Right ventricle myocardium superior (tissue), 1 donor: ENCODE measurements around the gene WASHC1. TPM values are rescaled to one million over a fixed set of nuclear protein-coding genes. Genes with fewer than 3 reads are reported as not detected.
"Not testable (repeated sequence)": the region's sequence is repeated elsewhere in the genome, so short reads cannot be mapped to it uniquely, and the experiment has no call there.

Experiments
- ATAC-seq: fragments of 200-7000 bp; cut with Tn5 transposase; one replicate; pipeline ENCODE4 v1.9.1; 2020; ENCODE audit warnings: mild to moderate bottlenecking; ENCODE audit not compliant: poor library complexity
- DNase-seq: peaks from one replicate; pipeline ENCODE4 v3.0.0-alpha.2; 2020
- intact Hi-C: fragments of 100-400 bp; cut with DNase I; formaldehyde crosslinking; loops from one replicate; pipeline ENCODE4 v1.11.2; 2022
- long read RNA-seq: library from polyadenylated mRNA; unstranded; transcript quantifications from one replicate; pipeline ENCODE4 v2.0.0, GENCODE V29; 2021
- total RNA-seq: library from RNA; stranded (reverse); fragmentation: NEBNext Ultra II Directional; extraction: Animal tissue kit (Norgen Biotek cat#: 25700); gene quantifications from one replicate; pipeline ENCODE4 v1.2.1, GENCODE V29; 2021
- donor health status: DM: no; HTN: yes; CAD: no; lungs with severe emphysema.

Gene WASHC1
- 12.6 TPM for total RNA-seq
- long read RNA-seq, partial matches to known transcripts, result 3 of 11 reads
- long read RNA-seq, other reads (novel, unspliced or antisense), result 8 of 11 reads

GRCh38 chr9:29356-29755, at the start of gene WASHC1:
TSS of gene WASHC1 (minus strand) at chr9:29456. CDS start at chr9:24999, 4,457 bp downstream.
- DNase-seq, intact Hi-C loops, ATAC-seq: not testable (repeated sequence)

- ATAC-seq, DNase-seq, intact Hi-C loops: not testable (repeated sequence)
These were observed 49.1 kb upstream of the WASHC1 start for GRCh38 chr9:78333-78732.

- DNase-seq, intact Hi-C loops, ATAC-seq: not testable (repeated sequence)
These were observed 47.1 kb upstream of the WASHC1 start for GRCh38 chr9:76389-76788.

GRCh38 chr9:73900-74525, 44.8 kb upstream of the WASHC1 start:
- intact Hi-C loops, result not testable (repeated sequence)
- DNase-seq (peak; percentile 55), ATAC-seq (peak; percentile 25)

GRCh38 chr9:73076-73899, 44.0 kb upstream of the WASHC1 start:
- peak; percentile 63 for ATAC-seq
- peak; percentile 41 for DNase-seq
- intact Hi-C loops, result not testable (repeated sequence)

GRCh38 chr9:63031-63629, 33.9 kb upstream of the WASHC1 start:
- intact Hi-C loops, DNase-seq: not testable (repeated sequence)
- peak; percentile 54 for ATAC-seq

- DNase-seq, ATAC-seq, intact Hi-C loops: not testable (repeated sequence)
These were observed 23.4 kb upstream of the WASHC1 start for GRCh38 chr9:52678-53077.

- intact Hi-C loops, ATAC-seq, DNase-seq: not testable (repeated sequence)
These were observed 19.1 kb upstream of the WASHC1 start for GRCh38 chr9:48190-48842.

- intact Hi-C loops, DNase-seq, ATAC-seq: not testable (repeated sequence)
These were observed 17.5 kb upstream of the WASHC1 start for GRCh38 chr9:46639-47271.

GRCh38 chr9:46164-46563, 16.9 kb upstream of the WASHC1 start:
- DNase-seq, intact Hi-C loops, ATAC-seq: not testable (repeated sequence)

- DNase-seq, intact Hi-C loops, ATAC-seq: not testable (repeated sequence)
These were observed 16.1 kb upstream of the WASHC1 start for GRCh38 chr9:45180-45878.

- ATAC-seq, intact Hi-C loops, DNase-seq: not testable (repeated sequence)
These were observed 15.2 kb upstream of the WASHC1 start for GRCh38 chr9:44416-44815.

- DNase-seq, ATAC-seq, intact Hi-C loops: not testable (repeated sequence)
These were observed 14.4 kb upstream of the WASHC1 start for GRCh38 chr9:43636-44035.

- ATAC-seq, DNase-seq, intact Hi-C loops: not testable (repeated sequence)
These were observed 13.9 kb upstream of the WASHC1 start for GRCh38 chr9:43116-43515.

GRCh38 chr9:41819-42218, 12.6 kb upstream of the WASHC1 start:
- intact Hi-C loops, DNase-seq, ATAC-seq: not testable (repeated sequence)

- DNase-seq, intact Hi-C loops: not testable (repeated sequence)
- peak; percentile 58 for ATAC-seq
These were observed 12.0 kb upstream of the WASHC1 start for GRCh38 chr9:41261-41676.

- intact Hi-C loops, ATAC-seq, DNase-seq: not testable (repeated sequence)
These were observed 3.1 kb upstream of the WASHC1 start for GRCh38 chr9:32308-32707.
